IPS-15b (cell line): ENCODE data around the gene CERS6.
"Not testable (repeated sequence)": the region's sequence is repeated elsewhere in the genome, so short reads cannot be mapped to it uniquely, and the experiment has no call there.

Experiments used
- H3K27me3 ChIP-seq: one replicate; pipeline ENCODE4 v1.6.1; 2013; ENCODE audit warnings: low read length; ENCODE audit not compliant: control insufficient read depth, insufficient read depth
- H3K36me3 ChIP-seq: one replicate; pipeline ENCODE4 v1.6.1; 2013; ENCODE audit warnings: low read length; ENCODE audit not compliant: control insufficient read depth, insufficient read depth
- H3K4me1 ChIP-seq: one replicate; pipeline ENCODE4 v1.6.1; 2013; ENCODE audit warnings: mild to moderate bottlenecking, low read length; ENCODE audit not compliant: control insufficient read depth, insufficient read depth
- H3K4me3 ChIP-seq: one replicate; pipeline ENCODE4 v1.5.1; 2013; ENCODE audit warnings: low read depth, low read length
- H3K9ac ChIP-seq: one replicate; pipeline ENCODE4 v1.6.1; 2013; ENCODE audit warnings: low read depth, mild to moderate bottlenecking, low read length
- H3K9me3 ChIP-seq: one replicate; pipeline ENCODE4 v1.6.1; 2013; ENCODE audit warnings: mild to moderate bottlenecking, low read length; ENCODE audit not compliant: control insufficient read depth, insufficient read depth

CERS6 gene

DNA sequence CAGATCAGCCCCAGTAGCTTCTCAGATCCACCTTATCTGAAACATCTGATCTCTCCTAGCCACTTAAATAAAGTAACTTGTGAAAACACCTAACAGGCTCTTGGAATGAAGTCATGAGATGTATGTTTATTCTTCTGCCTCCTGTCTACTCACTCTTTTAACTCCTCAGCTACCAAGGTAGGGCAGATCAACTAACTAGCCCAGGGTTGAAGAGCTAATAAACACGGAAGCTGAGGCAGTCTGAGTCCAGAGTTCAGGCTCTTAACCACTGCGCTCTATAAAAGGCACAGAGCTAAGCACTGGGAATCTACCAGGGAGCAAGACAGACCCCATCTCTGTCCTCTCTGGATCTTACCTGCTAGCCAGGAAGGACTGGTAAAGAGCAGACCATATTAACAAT lies 37.1 kb downstream of the CERS6 start:
- not testable (repeated sequence) for H3K4me3 ChIP-seq

DNA sequence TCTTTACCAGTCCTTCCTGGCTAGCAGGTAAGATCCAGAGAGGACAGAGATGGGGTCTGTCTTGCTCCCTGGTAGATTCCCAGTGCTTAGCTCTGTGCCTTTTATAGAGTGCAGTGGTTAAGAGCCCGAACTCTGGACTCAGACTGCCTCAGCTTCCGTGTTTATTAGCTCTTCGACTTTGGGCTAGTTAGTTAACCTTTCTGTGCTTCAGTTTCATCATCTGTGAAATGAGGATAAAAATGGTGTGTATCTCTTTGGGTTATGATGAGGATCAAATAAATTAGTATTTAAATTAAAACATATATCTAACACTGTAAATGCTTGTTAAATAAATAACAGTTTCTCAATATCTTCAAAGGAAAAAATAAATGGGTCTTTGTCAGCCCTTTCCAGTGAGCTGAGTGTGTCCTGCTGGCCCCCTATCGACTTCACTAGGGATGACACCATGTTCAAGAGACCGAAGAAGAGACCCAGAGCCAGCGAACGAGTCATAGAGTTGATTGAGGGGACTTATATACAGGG lies 38.2 kb downstream of the CERS6 start:
- Histone ChIP-seq H3K36me3 (no peaks in the 10 kb centered on the region), H3K9ac (no peak overlapping the region), H3K27me3 (no peaks in the 10 kb centered on the region), H3K4me3 (no peak overlapping the region), H3K4me1 (peaks cover 17% of the 10 kb centered on the region), H3K9me3 (no peaks in the 10 kb centered on the region)

More for the DNA sequence above, 37.1 kb downstream of the CERS6 start:
- not testable (repeated sequence) for H3K36me3 ChIP-seq, H3K9ac ChIP-seq, H3K27me3 ChIP-seq, H3K9me3 ChIP-seq
- H3K4me1 ChIP-seq, result peaks cover 17% of the 10 kb centered on the region

DNA sequence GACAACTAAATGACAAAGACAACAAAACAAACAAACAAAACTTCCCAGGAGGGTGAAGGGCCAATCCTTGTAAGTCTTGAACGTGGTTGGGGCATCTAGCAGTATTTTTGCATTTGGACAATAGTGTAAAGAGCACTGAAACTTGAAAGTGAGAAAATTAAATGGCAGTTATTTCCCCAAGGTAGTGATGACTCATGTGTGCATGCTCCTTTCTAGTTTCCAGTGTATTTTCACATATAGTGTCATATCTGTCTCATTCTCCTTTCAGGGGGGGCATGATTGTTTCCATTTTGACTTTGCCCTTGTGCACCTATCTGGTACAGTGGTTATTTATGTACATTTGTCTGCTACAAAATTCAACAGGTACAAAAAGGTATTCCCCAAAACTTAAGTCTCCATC lies 39.5 kb downstream of the CERS6 start:
- Histone ChIP-seq H3K4me1 (peaks cover 7% of the 10 kb centered on the region), H3K9ac (no peak overlapping the region), H3K36me3 (no peaks in the 10 kb centered on the region), H3K4me3 (no peak overlapping the region), H3K9me3 (no peaks in the 10 kb centered on the region), H3K27me3 (no peaks in the 10 kb centered on the region)

DNA sequence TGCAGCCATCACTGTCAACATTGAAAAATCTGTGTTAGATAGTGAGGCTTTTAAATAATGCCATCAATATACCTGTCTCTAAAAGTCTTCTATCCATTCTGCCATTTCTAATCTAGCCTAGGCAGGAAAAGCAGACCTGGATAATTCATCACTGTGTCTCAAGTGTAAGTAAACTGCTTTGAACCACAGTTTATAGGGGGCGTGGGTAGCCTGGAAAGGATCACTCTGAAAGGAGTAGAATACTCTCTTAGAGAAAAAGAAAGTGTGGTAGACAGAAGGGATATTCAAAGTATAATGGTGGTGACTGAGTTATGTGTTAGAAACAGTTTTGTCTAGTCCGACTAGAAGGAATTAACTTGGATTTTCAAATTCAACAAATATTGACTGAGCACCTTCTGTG lies 40.8 kb downstream of the CERS6 start:
- no peak overlapping the region for H3K9ac ChIP-seq
- H3K27me3 ChIP-seq, result no peaks in the 10 kb centered on the region
- no peak overlapping the region for H3K4me3 ChIP-seq
- H3K4me1 ChIP-seq, result no peaks in the 10 kb centered on the region
- H3K36me3 ChIP-seq, result no peaks in the 10 kb centered on the region
- H3K9me3 ChIP-seq, result no peaks in the 10 kb centered on the region

DNA sequence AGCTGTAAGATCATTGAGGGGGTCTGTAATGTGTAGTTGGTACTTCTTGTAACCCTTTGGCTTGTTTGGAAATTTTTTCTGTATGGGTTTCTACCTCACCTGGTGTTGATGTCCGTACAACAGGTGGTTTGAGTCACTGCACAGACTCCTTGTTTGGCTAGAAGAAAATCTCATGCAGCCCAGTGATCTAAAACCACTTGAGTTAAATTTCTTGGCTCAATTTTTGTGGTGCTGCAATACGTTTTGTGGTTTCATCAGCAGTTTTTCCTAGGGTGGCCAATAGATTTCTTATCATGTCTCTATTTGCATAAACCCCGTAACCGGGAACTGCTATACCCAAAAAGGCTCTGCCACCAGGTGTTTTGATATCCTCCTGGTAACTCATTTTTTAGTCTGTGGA lies 43.4 kb downstream of the CERS6 start:
- Histone ChIP-seq H3K36me3 (no peaks in the 10 kb centered on the region), H3K27me3 (no peaks in the 10 kb centered on the region), H3K9me3 (no peaks in the 10 kb centered on the region), H3K4me1 (no peaks in the 10 kb centered on the region), H3K4me3 (no peak overlapping the region), H3K9ac (no peak overlapping the region)

DNA sequence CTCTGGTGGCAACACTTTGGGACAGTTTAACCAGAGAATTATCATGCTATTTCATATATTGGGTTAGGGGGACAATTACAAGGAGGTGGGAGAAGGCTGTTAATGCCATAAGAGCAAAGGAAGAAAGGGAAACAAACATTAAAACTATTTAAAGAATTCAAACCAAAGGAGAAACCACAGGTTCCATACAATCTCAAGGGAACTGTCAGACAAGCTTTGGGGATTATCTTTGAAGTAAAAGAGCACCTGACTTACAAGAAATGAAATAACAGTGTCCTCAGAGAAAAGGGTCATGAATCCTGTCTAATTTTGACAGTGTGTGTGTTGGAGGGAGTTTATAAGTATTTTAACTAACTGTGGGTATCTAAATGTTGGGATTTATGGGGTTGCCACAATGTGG lies 44.4 kb downstream of the CERS6 start:
- H3K36me3 ChIP-seq, result no peaks in the 10 kb centered on the region
- H3K4me1 ChIP-seq, result no peaks in the 10 kb centered on the region
- H3K9ac ChIP-seq, result no peak overlapping the region
- no peaks in the 10 kb centered on the region for H3K9me3 ChIP-seq
- no peaks in the 10 kb centered on the region for H3K27me3 ChIP-seq
- no peak overlapping the region for H3K4me3 ChIP-seq

DNA sequence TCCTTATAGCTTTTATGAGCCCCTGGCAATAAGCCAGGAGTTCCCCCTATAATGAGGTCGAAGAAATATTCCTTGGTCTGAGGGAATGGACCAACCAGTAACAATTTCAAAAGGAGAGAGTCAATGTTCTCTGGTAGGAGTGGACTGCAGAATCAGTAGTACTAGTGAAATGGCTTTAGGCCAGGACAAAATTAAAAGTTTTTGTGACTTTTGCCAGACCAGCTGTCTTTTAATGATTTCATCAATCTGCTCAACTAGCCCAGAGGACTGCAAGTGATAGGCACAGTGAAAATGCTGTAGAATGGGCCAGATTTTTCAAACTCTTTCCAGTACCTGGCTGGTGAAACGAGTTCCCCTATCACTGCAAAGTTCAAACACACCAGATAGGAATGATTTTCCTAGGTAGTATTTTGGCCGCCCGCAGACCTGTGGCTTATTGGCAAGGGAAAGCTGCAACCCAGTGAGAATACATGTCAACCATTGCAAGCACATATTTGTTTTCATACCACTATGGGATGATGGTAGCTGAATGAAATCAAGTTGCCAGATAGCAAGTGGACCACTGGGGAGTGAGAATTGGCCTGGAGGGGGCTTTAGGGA lies 45.5 kb downstream of the CERS6 start:
- Histone ChIP-seq H3K4me3 (no peak overlapping the region), H3K27me3 (no peaks in the 10 kb centered on the region), H3K9ac (no peak overlapping the region), H3K36me3 (no peaks in the 10 kb centered on the region), H3K9me3 (no peaks in the 10 kb centered on the region), H3K4me1 (no peaks in the 10 kb centered on the region)

DNA sequence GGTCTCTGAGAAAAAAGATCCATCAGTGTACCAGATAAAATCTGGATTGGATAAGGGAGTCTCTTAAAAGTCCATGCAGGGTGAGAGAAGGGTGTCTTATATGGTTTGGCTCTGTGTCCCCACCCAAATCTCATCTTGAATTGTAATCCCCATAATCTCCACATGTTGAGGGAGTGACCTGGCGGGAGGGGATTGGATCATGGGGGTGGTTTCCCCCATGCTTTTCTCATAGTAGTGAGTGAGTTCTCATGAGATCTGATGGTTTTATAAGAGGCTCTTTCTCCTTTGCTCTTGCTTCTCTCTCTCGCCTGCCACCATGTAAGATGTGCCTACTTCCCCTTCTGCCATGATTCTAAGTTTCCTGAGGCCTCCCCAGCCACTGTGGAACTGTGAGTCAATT lies 46.8 kb downstream of the CERS6 start:
- not testable (repeated sequence) for H3K36me3 ChIP-seq, H3K4me1 ChIP-seq, H3K9me3 ChIP-seq, H3K4me3 ChIP-seq, H3K27me3 ChIP-seq, H3K9ac ChIP-seq

DNA sequence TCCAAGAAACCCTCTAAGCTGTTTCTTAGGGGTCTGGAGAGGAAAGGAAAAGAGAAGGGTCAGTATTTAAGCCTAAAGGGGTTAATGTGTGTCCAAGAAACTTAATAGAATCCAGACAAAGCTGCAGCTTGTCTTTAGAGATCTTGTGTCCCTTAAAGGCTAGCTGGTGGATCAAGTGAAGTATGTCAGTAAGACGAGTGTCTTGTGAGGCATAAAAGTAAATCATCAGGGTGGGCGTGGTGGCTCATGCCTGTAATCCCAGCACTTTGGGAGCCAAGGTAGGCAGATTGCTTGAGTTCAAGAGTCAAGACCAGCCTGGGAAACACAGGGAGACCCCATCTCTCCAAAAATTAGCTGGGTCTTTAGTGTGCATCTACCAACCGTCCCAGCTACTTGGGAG lies 47.8 kb downstream of the CERS6 start:
- no peak overlapping the region for H3K4me3 ChIP-seq
- H3K9me3 ChIP-seq, result no peaks in the 10 kb centered on the region
- H3K27me3 ChIP-seq, result no peaks in the 10 kb centered on the region

DNA sequence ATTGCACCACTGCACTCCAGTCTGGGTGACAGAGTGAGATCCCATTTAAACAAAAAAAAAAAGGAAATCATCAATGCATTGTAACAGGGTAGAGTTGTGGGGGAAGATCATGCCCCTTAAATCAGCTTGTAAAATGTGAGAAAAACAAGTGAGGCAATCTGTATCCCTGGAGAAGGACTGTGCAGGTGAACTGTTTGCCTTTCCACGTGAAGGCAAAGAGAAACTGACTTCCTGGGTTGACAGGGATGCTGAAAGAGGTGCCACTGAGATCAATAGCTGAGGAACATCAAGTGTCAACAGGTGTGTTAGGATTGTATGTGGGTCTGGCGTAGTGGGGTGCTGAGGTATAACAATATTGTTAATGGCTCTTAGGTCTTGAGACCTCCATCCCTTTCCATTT lies 48.3 kb downstream of the CERS6 start:
- H3K9me3 ChIP-seq, result no peaks in the 10 kb centered on the region

More for the DNA sequence above, 47.8 kb downstream of the CERS6 start:
- no peaks in the 10 kb centered on the region for H3K36me3 ChIP-seq
- H3K4me1 ChIP-seq, result no peaks in the 10 kb centered on the region
- no peak overlapping the region for H3K9ac ChIP-seq

DNA sequence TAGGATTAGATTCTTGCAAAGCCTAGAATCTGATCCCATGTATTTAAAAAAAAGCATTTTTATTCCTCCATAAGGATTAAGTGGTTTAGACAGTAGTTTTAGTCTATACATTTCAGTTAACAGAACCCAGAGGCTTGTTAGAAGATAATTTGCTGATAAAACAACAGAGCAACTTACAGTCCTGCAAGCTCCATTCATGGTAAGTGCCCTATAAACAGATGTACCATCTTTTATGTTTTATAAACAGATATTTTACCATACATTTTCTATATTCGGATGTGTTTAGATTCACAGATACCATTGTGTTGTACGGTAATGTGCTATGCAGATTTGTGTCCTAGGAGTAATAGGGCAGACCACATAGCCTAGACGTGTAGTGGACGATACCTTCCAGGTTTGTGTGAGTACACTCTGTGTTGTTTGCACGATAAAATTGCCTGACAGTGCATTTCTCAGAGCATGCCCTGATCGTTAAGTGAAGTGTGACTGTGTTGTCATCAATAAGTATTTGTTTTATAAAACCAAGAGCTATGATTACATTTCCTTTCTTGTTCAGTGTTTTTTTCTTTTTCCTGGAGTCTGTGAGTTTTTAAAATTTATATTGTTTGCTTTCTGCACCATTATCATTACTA lies 54.2 kb downstream of the CERS6 start:
- Histone ChIP-seq H3K4me3 (no peak overlapping the region), H3K9ac (no peak overlapping the region), H3K27me3 (no peaks in the 10 kb centered on the region), H3K36me3 (no peaks in the 10 kb centered on the region), H3K9me3 (no peaks in the 10 kb centered on the region), H3K4me1 (no peaks in the 10 kb centered on the region)

More for the DNA sequence above, 48.3 kb downstream of the CERS6 start:
- Histone ChIP-seq H3K4me1 (no peaks in the 10 kb centered on the region), H3K27me3 (no peaks in the 10 kb centered on the region), H3K36me3 (no peaks in the 10 kb centered on the region), H3K9ac (no peak overlapping the region), H3K4me3 (no peak overlapping the region)

DNA sequence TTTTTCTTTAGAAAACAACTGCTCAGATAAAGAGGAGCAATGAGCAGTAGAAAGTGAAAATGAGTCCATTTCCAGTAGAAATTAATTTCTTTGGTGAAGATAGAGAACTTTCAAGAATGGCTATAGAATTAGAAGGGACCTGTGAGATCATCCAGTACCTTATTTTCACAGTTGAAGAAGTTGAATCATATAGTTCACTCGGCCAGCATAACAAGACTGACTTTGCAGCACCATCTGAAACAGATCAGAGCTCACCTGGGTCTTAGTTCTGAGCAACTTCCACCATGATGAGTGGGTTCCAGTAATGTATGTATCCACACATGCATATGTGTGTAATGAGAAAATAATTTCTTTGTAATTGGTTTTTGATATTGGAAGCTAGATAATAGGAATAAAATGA lies 58.6 kb downstream of the CERS6 start:
- Histone ChIP-seq H3K4me1 (peaks cover 9% of the 10 kb centered on the region), H3K9me3 (no peaks in the 10 kb centered on the region), H3K36me3 (no peaks in the 10 kb centered on the region), H3K9ac (no peak overlapping the region), H3K4me3 (no peak overlapping the region), H3K27me3 (no peaks in the 10 kb centered on the region)
